PC-3 (cell line): ENCODE data around the gene GPC6. TPM values are rescaled to one million over a fixed set of nuclear protein-coding genes. Genes with fewer than 3 reads are reported as not detected.

Experiments
- ATAC-seq: fragments of 200-7000 bp; cut with Tn5 transposase; 2 replicates; pipeline ENCODE4 v1.9.1; 2020; ENCODE audit warnings: mild to moderate bottlenecking, moderate library complexity
- BruUV-seq: library from RNA; stranded (reverse); fragments of 400-500 nt; replicated peaks from 2 replicates; lab custom pipeline; 2021; lab: Mats Ljungman, UMichigan
- CTCF ChIA-PET: fragments of 300-600 bp; sonication (Branson Sonifier 250); formaldehyde crosslinking; loops from one replicate; lab custom pipeline; 2022; ENCODE audit warnings: antibody characterized with exemption; lab: Charles Lee
- POLR2A ChIA-PET: fragments of 300-600 bp; sonication (Branson Sonifier 250); formaldehyde crosslinking; loops from one replicate; lab custom pipeline; 2022; ENCODE audit warnings: antibody characterized with exemption; ENCODE audit not compliant: unreplicated experiment; lab: Charles Lee
- DNase-seq: peaks from one replicate; pipeline ENCODE4 v3.0.0-alpha.2; 2015
- H2AFZ ChIP-seq: fragments of 300-600 bp; sonication (generic); 2 replicates; pipeline ENCODE4 v1.6.0; 2016; ENCODE audit warnings: antibody characterized with exemption, low read length
- H3F3A ChIP-seq: fragments of 300-600 bp; sonication (generic); one replicate; pipeline ENCODE4 v1.6.0; 2017; ENCODE audit warnings: antibody characterized with exemption, low read length, control low read depth, mild to moderate bottlenecking; ENCODE audit not compliant: unreplicated experiment
- H3K27ac ChIP-seq: fragments of 300-600 bp; sonication (generic); 2 replicates; pipeline ENCODE4 v1.5.1; 2016; ENCODE audit warnings: mild to moderate bottlenecking, low read length
- H3K27me3 ChIP-seq: fragments of 300-600 bp; sonication (generic); 2 replicates; pipeline ENCODE4 v1.6.1; 2016; ENCODE audit warnings: low read length, mixed read lengths
- H3K36me3 ChIP-seq: fragments of 300-600 bp; sonication (generic); 2 replicates; pipeline ENCODE4 v1.6.1; 2016; ENCODE audit warnings: low read depth, mixed run types, low read length, mixed read lengths
- H3K4me1 ChIP-seq: fragments of 300-600 bp; sonication (generic); 2 replicates; pipeline ENCODE4 v1.5.1; 2016; ENCODE audit warnings: low read length; ENCODE audit not compliant: insufficient read depth
- H3K4me2 ChIP-seq: fragments of 300-600 bp; sonication (generic); 2 replicates; pipeline ENCODE4 v1.6.0; 2016; ENCODE audit warnings: low read length
- H3K4me3 ChIP-seq: fragments of 300-600 bp; sonication (generic); 2 replicates; pipeline ENCODE4 v1.5.1; 2016; ENCODE audit warnings: mild to moderate bottlenecking, low read length, mixed read lengths
- H3K79me2 ChIP-seq: fragments of 300-600 bp; sonication (generic); 2 replicates; pipeline ENCODE4 v1.6.1; 2017; ENCODE audit warnings: low read length, mixed read lengths
- H3K9ac ChIP-seq: fragments of 300-600 bp; sonication (generic); 2 replicates; pipeline ENCODE4 v1.6.0; 2016; ENCODE audit warnings: mild to moderate bottlenecking, low read length
- H3K9me2 ChIP-seq: fragments of 300-600 bp; sonication (generic); replicated peaks from 2 replicates; pipeline ENCODE4 v1.6.1; 2016; ENCODE audit warnings: mixed run types, low read length, mixed read lengths
- H3K9me3 ChIP-seq: fragments of 300-600 bp; sonication (generic); 2 replicates; pipeline ENCODE4 v1.6.1; 2016; ENCODE audit warnings: low read length, mixed read lengths
- H4K20me1 ChIP-seq: fragments of 300-600 bp; sonication (generic); 2 replicates; pipeline ENCODE4 v1.6.1; 2016; ENCODE audit warnings: low read length, mixed read lengths
- EZH2 ChIP-seq: fragments of 300-600 bp; sonication (generic); IDR thresholded peaks from one replicate; pipeline ENCODE4 v1.6.1; 2017; ENCODE audit warnings: antibody characterized with exemption, mild to moderate bottlenecking, low read length; ENCODE audit not compliant: unreplicated experiment
- EZH2phosphoT487 ChIP-seq: fragments of 300-600 bp; sonication (generic); IDR thresholded peaks from 2 replicates; pipeline ENCODE4 v1.6.1; 2018; ENCODE audit warnings: mild to moderate bottlenecking, antibody characterized with exemption, low read length, borderline replicate concordance
- intact Hi-C: fragments of 100-400 bp; cut with micrococcal nuclease; formaldehyde crosslinking; loops from 2 replicates; pipeline ENCODE4 v1.9.0; 2023
- total RNA-seq: library from RNA; depleted of rRNA; stranded (reverse); fragments of >200 nt; gene quantifications from 2 replicates; pipeline ENCODE4 v1.2.3, GENCODE V29; 2014
- TF ChIP-seq, protein P1 (sequence below): fragments of 300-600 bp; sonication (generic); conservative IDR thresholded peaks from 2 replicates; pipeline ENCODE4 v1.5.1; 2017; ENCODE audit warnings: antibody characterized with exemption, low read depth, mild to moderate bottlenecking, low read length

The GPC6 gene
- total RNA-seq, 1 experiment from 2014 or later = 3.5 TPM

GRCh38 chr13:93539914-93540313 is 313.3 kb downstream of the GPC6 start:
- no TSS peak for BruUV-seq
- Histone ChIP-seq H3K9ac (no peak overlapping the region), H3K27me3 (no peaks in the 10 kb centered on the region), H4K20me1 (no peaks in the 10 kb centered on the region), H3K27ac (no peak overlapping the region), H3K9me2 (no peaks in the 10 kb centered on the region), H3K4me2 (no peak overlapping the region), H3K4me1 (no peaks in the 10 kb centered on the region), H2AFZ (no peak overlapping the region), H3K79me2 (no peaks in the 10 kb centered on the region), H3K9me3 (no peaks in the 10 kb centered on the region), H3K36me3 (no peaks in the 10 kb centered on the region), H3K4me3 (no peak overlapping the region), H3F3A (no peaks in the 10 kb centered on the region)
- CTCF ChIA-PET = no interaction called here
- no peak for DNase-seq
- ATAC-seq = no peak
- intact Hi-C loops = no loop called here
- POLR2A ChIA-PET = no interaction called here
- TF ChIP-seq, protein P1, sequence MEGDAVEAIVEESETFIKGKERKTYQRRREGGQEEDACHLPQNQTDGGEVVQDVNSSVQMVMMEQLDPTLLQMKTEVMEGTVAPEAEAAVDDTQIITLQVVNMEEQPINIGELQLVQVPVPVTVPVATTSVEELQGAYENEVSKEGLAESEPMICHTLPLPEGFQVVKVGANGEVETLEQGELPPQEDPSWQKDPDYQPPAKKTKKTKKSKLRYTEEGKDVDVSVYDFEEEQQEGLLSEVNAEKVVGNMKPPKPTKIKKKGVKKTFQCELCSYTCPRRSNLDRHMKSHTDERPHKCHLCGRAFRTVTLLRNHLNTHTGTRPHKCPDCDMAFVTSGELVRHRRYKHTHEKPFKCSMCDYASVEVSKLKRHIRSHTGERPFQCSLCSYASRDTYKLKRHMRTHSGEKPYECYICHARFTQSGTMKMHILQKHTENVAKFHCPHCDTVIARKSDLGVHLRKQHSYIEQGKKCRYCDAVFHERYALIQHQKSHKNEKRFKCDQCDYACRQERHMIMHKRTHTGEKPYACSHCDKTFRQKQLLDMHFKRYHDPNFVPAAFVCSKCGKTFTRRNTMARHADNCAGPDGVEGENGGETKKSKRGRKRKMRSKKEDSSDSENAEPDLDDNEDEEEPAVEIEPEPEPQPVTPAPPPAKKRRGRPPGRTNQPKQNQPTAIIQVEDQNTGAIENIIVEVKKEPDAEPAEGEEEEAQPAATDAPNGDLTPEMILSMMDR = no peak

DNA sequence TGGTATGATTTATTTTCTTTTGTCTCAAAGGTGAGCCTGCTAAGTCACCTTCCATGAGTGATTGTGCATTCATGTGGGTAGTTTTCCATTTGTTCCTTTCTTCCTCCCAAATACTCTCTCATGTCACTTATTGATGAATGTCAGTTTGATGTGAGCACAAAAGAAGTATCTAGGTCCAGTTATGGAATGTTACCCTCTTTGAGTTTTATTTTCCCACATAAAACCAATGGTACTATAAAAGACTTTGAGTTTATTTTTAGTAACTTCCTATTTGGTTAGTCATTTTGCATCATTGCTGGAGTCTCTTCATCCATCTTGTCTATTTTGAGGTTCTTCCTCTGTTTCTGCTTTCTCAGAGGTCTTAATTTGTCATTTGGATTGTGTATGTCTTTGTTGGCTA is 321.3 kb downstream of the GPC6 start:
- ChIA-PET POLR2A (no interaction called here), CTCF (no interaction called here)
- Histone ChIP-seq H3K4me2 (no peak overlapping the region), H3K9me3 (no peaks in the 10 kb centered on the region), H4K20me1 (no peaks in the 10 kb centered on the region), H3F3A (no peaks in the 10 kb centered on the region), H2AFZ (no peak overlapping the region), H3K79me2 (no peaks in the 10 kb centered on the region), H3K27me3 (no peaks in the 10 kb centered on the region), H3K4me1 (peaks cover 11% of the 10 kb centered on the region), H3K36me3 (no peaks in the 10 kb centered on the region), H3K4me3 (no peak overlapping the region), H3K27ac (no peak overlapping the region), H3K9me2 (no peaks in the 10 kb centered on the region), H3K9ac (no peak overlapping the region)
- BruUV-seq = no TSS peak
- no peak for TF ChIP-seq EZH2phosphoT487
- TF ChIP-seq, protein P1 = no peak
- TF ChIP-seq EZH2 = no peak
- peak; percentile 17 for DNase-seq
- ATAC-seq = no peak
- intact Hi-C loops = no loop called here

DNA sequence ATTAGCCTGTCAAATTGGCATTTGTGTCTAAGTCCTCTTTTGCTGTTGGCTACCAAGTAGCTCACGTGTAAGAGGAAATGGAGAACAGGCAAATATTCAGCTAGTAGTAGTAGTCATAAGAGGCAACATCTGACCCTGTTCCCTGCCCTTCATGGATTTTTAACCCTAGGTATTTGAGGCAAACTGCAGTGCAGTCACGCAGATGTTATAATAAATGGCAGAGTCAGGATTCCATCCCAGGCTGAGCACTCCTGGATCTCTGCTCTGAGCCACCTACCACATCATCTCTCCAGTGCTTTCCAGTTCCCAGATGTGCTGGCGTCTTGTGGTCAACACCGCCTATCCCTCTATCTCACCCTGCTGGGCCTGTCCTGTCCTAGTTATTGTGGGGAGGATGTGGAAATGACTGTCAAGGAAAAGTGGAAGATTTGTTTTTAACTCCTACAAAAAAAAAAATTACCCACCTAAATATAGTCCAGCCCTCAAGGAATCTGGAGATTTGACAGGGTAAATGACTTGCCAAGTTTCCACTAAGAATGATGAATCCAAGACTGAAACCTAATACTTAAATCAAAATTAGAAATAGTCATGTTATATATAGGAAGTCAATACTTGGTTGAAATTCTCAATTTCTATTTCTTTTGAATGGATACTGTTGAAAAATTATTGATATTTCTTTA is 322.9 kb downstream of the GPC6 start:
- POLR2A ChIA-PET = no interaction called here
- CTCF ChIA-PET = no interaction called here
- ATAC-seq (no peak), DNase-seq (no peak)
- Histone ChIP-seq H3K27me3 (no peaks in the 10 kb centered on the region), H3K9me2 (no peaks in the 10 kb centered on the region), H3K4me3 (no peak overlapping the region), H3K9me3 (no peaks in the 10 kb centered on the region), H3K27ac (no peak overlapping the region), H3K79me2 (no peaks in the 10 kb centered on the region), H3K4me1 (peaks cover 11% of the 10 kb centered on the region), H2AFZ (no peak overlapping the region), H3F3A (no peaks in the 10 kb centered on the region), H3K4me2 (no peak overlapping the region), H3K9ac (no peak overlapping the region), H4K20me1 (no peaks in the 10 kb centered on the region), H3K36me3 (no peaks in the 10 kb centered on the region)
- intact Hi-C loops = no loop called here
- BruUV-seq = no TSS peak
- TF ChIP-seq EZH2phosphoT487 (no peak), EZH2 (no peak)
- TF ChIP-seq, protein P1 = no peak
